RWPE2 (cell line): ENCODE measurements around the gene TMEM263.

ENCODE experiments used
- ATAC-seq: fragments of 200-7000 bp; cut with Tn5 transposase; 3 replicates; pipeline ENCODE4 v1.9.1; 2021; ENCODE audit warnings: low read depth
- DNase-seq: peaks from one replicate; pipeline ENCODE4 v3.0.0-alpha.2; 2020; ENCODE audit warnings: low spot score
- H3K27ac ChIP-seq: fragments of 450-650 bp; 2 replicates; pipeline ENCODE4 v1.5.1; 2017; ENCODE audit warnings: mild to moderate bottlenecking; ENCODE audit not compliant: poor library complexity, severe bottlenecking
- H3K27me3 ChIP-seq: fragments of 250-450 bp; sonication (Bioruptor Pico); 2 replicates; pipeline ENCODE4 v1.5.1; 2021; ENCODE audit warnings: mild to moderate bottlenecking, moderate library complexity; ENCODE audit not compliant: insufficient read depth, poor library complexity, severe bottlenecking
- H3K36me3 ChIP-seq: fragments of 250-450 bp; sonication (Bioruptor Pico); 2 replicates; pipeline ENCODE4 v1.5.1; 2020; ENCODE audit warnings: low read depth, mild to moderate bottlenecking, moderate library complexity
- H3K4me1 ChIP-seq: fragments of 250-450 bp; sonication (Bioruptor Pico); 2 replicates; pipeline ENCODE4 v1.5.1; 2021; ENCODE audit warnings: mild to moderate bottlenecking, moderate library complexity; ENCODE audit not compliant: insufficient read depth, poor library complexity, severe bottlenecking
- H3K4me3 ChIP-seq: fragments of 250-450 bp; sonication (Bioruptor Pico); 2 replicates; pipeline ENCODE4 v1.5.1; 2021; ENCODE audit warnings: mild to moderate bottlenecking, moderate library complexity; ENCODE audit not compliant: severe bottlenecking
- H3K9me3 ChIP-seq: fragments of 250-450 bp; sonication (Bioruptor Pico); 2 replicates; pipeline ENCODE4 v1.5.1; 2021; ENCODE audit warnings: mild to moderate bottlenecking, moderate library complexity; ENCODE audit not compliant: severe bottlenecking
- CTCF ChIP-seq: fragments of 450-650 bp; IDR thresholded peaks from one replicate; pipeline ENCODE4 v1.5.1; 2017; ENCODE audit warnings: mild to moderate bottlenecking, moderate library complexity; ENCODE audit not compliant: poor library complexity, severe bottlenecking

TMEM263 gene

GRCh38 chr12:106971065-106971464, 15.4 kb downstream of the TMEM263 start:
- Histone ChIP-seq H3K4me3 (no peak overlapping the region), H3K27ac (no peak overlapping the region), H3K27me3 (no peaks in the 10 kb centered on the region), H3K9me3 (no peaks in the 10 kb centered on the region), H3K4me1 (no peaks in the 10 kb centered on the region), H3K36me3 (peaks cover 70% of the 10 kb centered on the region)
- ATAC-seq (no peak), DNase-seq (no peak)
- TF ChIP-seq CTCF: no peak

- TF ChIP-seq CTCF: no peak
- no peak for DNase-seq
- Histone ChIP-seq H3K9me3 (no peaks in the 10 kb centered on the region), H3K27me3 (no peaks in the 10 kb centered on the region), H3K36me3 (peaks cover 47% of the 10 kb centered on the region), H3K4me1 (no peaks in the 10 kb centered on the region), H3K27ac (no peak overlapping the region), H3K4me3 (no peak overlapping the region)
- no peak for ATAC-seq
Measured at GRCh38 chr12:106973545-106973944, 17.8 kb downstream of the TMEM263 start.

GRCh38 chr12:106974511-106974910, 18.8 kb downstream of the TMEM263 start:
- Histone ChIP-seq H3K4me1 (no peaks in the 10 kb centered on the region), H3K27ac (no peak overlapping the region), H3K9me3 (no peaks in the 10 kb centered on the region), H3K36me3 (peaks cover 40% of the 10 kb centered on the region), H3K27me3 (no peaks in the 10 kb centered on the region), H3K4me3 (no peak overlapping the region)
- no peak for DNase-seq
- TF ChIP-seq CTCF: no peak
- ATAC-seq: no peak

- Histone ChIP-seq H3K4me3 (no peak overlapping the region), H3K36me3 (peaks cover 35% of the 10 kb centered on the region), H3K9me3 (no peaks in the 10 kb centered on the region), H3K4me1 (no peaks in the 10 kb centered on the region), H3K27me3 (no peaks in the 10 kb centered on the region), H3K27ac (no peak overlapping the region)
- no peak for TF ChIP-seq CTCF
- ATAC-seq: no peak
- no peak for DNase-seq
Measured at GRCh38 chr12:106975098-106975497, 19.4 kb downstream of the TMEM263 start.

- TF ChIP-seq CTCF: no peak
- DNase-seq (no peak), ATAC-seq (peak; percentile 25; the same call in 1 of the 3 replicates)
- Histone ChIP-seq H3K4me1 (no peaks in the 10 kb centered on the region), H3K36me3 (peaks cover 24% of the 10 kb centered on the region), H3K9me3 (no peaks in the 10 kb centered on the region), H3K27ac (no peak overlapping the region), H3K27me3 (no peaks in the 10 kb centered on the region), H3K4me3 (no peak overlapping the region)
Measured at GRCh38 chr12:106975993-106976658, 20.4 kb downstream of the TMEM263 start.
